B cell (primary cell): ENCODE measurements around the gene DAP. TPM values are rescaled to one million over a fixed set of nuclear protein-coding genes. Genes with fewer than 3 reads are reported as not detected.
"Not testable (repeated sequence)": the region's sequence is repeated elsewhere in the genome, so short reads cannot be mapped to it uniquely, and the experiment has no call there.

ENCODE experiments used
- ATAC-seq: fragments of 200-7000 bp; cut with Tn5 transposase; one replicate; pipeline ENCODE4 v1.10.0; 2021; ENCODE audit warnings: low read depth, mild to moderate bottlenecking, moderate number of reproducible peaks, moderate library complexity
- CTCF ChIA-PET: fragments of 350-600 bp; sonication (Branson Sonifier 250); formaldehyde crosslinking; loops from one replicate; lab custom pipeline; 2021; ENCODE audit warnings: antibody characterized with exemption, inconsistent platforms; lab: Charles Lee
- POLR2A ChIA-PET: fragments of 350-600 bp; sonication (Branson Sonifier 250); formaldehyde crosslinking; loops from one replicate; lab custom pipeline; 2021; ENCODE audit warnings: antibody characterized with exemption; lab: Charles Lee
- DNase-seq: peaks from one replicate; pipeline ENCODE4 v3.0.0; 2013
- H2AFZ ChIP-seq: 2 replicates; pipeline ENCODE4 v1.6.1; 2012; ENCODE audit warnings: mild to moderate bottlenecking, low read depth, low read length; ENCODE audit not compliant: insufficient read depth, poor library complexity, severe bottlenecking
- H3K27ac ChIP-seq, 2 donors: 1 replicate in 1 of 2; 2 replicates in 1 of 2; pipeline ENCODE4 v1.5.1; 2012 to 2013; ENCODE audit warnings: low read length in 2 of 2, mild to moderate bottlenecking in 2 of 2, moderate library complexity in 1 of 2
- H3K27me3 ChIP-seq, 4 experiments: fragments of 200-600 bp in 1 of 4; sonication (generic) in 1 of 4; replicated peaks in 1 of 4; 1 replicate in 2 of 4; 2 replicates in 2 of 4; pipeline versions ENCODE4 v1.6.1 to v1.7.0; 2013 to 2016; ENCODE audit warnings: low read length in 3 of 4, mild to moderate bottlenecking in 2 of 4, mixed read lengths in 1 of 4, moderate library complexity in 1 of 4; ENCODE audit not compliant: insufficient read depth in 4 of 4, control insufficient read depth in 3 of 4; ENCODE audit errors: control extremely low read depth in 1 of 4
- H3K36me3 ChIP-seq, 2 experiments: replicated peaks in 1 of 2; 1 replicate in 1 of 2; 2 replicates in 1 of 2; pipeline versions ENCODE4 v1.6.1 to v1.7.1; 2013; ENCODE audit warnings: low read length in 1 of 2; ENCODE audit not compliant: insufficient read depth in 2 of 2, control insufficient read depth in 1 of 2; ENCODE audit errors: control extremely low read depth in 1 of 2, extremely low read depth in 1 of 2
- H3K4me1 ChIP-seq, 2 donors: fragments of 200-600 bp in 1 of 2; sonication (generic) in 1 of 2; 1 replicate in 1 of 2; 2 replicates in 1 of 2; pipeline versions ENCODE4 v1.5.1 to v1.6.1; 2013 to 2017; ENCODE audit warnings: low read length in 2 of 2; ENCODE audit not compliant: control insufficient read depth in 2 of 2, insufficient read depth in 2 of 2
- H3K4me2 ChIP-seq: replicated peaks from 2 replicates; pipeline ENCODE3; 2012; ENCODE audit warnings: mild to moderate bottlenecking, low read depth, low read length; ENCODE audit not compliant: poor library complexity, severe bottlenecking
- H3K4me3 ChIP-seq, 5 experiments: fragments of 200-600 bp in 1 of 5; sonication (generic) in 1 of 5; 1 replicate in 3 of 5; 2 replicates in 2 of 5; pipeline versions ENCODE4 v1.5.1 to v1.7.0; 2011 to 2016; ENCODE audit warnings: low read length in 4 of 5, mild to moderate bottlenecking in 4 of 5, low read depth in 2 of 5, control low read depth in 1 of 5, moderate library complexity in 1 of 5; ENCODE audit not compliant: insufficient read depth in 1 of 5; ENCODE audit errors: control extremely low read depth in 1 of 5, extremely low read depth in 1 of 5
- H3K79me2 ChIP-seq: fragments of 200-600 bp; sonication (generic); one replicate; pipeline ENCODE4 v1.6.0; 2016; ENCODE audit warnings: low read length; ENCODE audit not compliant: control insufficient read depth, insufficient read depth
- H3K9ac ChIP-seq: fragments of 200-600 bp; sonication (generic); 2 replicates; pipeline ENCODE4 v1.6.1; 2017; ENCODE audit warnings: mild to moderate bottlenecking, low read length, moderate library complexity
- H3K9me3 ChIP-seq, 3 donors: one replicate each; pipeline versions ENCODE4 v1.6.1 to v1.7.1; 2013; ENCODE audit warnings: low read length in 2 of 3; ENCODE audit not compliant: control insufficient read depth in 2 of 3, insufficient read depth in 1 of 3; ENCODE audit errors: control extremely low read depth in 1 of 3
- H4K20me1 ChIP-seq: 2 replicates; pipeline ENCODE4 v1.6.0; 2012; ENCODE audit warnings: mild to moderate bottlenecking, low read length; ENCODE audit not compliant: insufficient read depth, control insufficient read depth, poor library complexity, severe bottlenecking
- H3K27ac Mint-ChIP-seq: one replicate; pipeline ENCODE4 v1.8.0; 2021; ENCODE audit warnings: mixed read lengths
- H3K27me3 Mint-ChIP-seq: one replicate; pipeline ENCODE4 v1.8.0; 2021; ENCODE audit warnings: mixed read lengths
- H3K4me1 Mint-ChIP-seq: one replicate; pipeline ENCODE4 v1.8.0; 2021; ENCODE audit warnings: mixed read lengths
- H3K4me3 Mint-ChIP-seq: one replicate; pipeline ENCODE4 v1.8.0; 2021; ENCODE audit warnings: mixed read lengths
- H3K9me3 Mint-ChIP-seq: one replicate; pipeline ENCODE4 v1.8.0; 2022; ENCODE audit warnings: mixed read lengths; ENCODE audit not compliant: insufficient read depth
- CTCF ChIP-seq: fragments of 200-600 bp; IDR thresholded peaks from one replicate; pipeline ENCODE4 v1.8.0; 2022; ENCODE audit warnings: antibody characterized with exemption, mild to moderate bottlenecking
- EZH2 ChIP-seq: IDR thresholded peaks from 2 replicates; pipeline ENCODE4 v1.6.1; 2012; ENCODE audit warnings: borderline replicate concordance, low read depth, mild to moderate bottlenecking, moderate library complexity, low read length; ENCODE audit not compliant: insufficient read depth, poor library complexity, severe bottlenecking
- WGBS: methylation state at CpG from one replicate; pipeline ENCODE4 v1.1.5; 2013; ENCODE audit warnings: missing lambda C conversion rate; ENCODE audit not compliant: insufficient coverage; 5-methylcytosine and 5-hydroxymethylcytosine counted together
- intact Hi-C: fragments of 100-400 bp; cut with micrococcal nuclease; formaldehyde crosslinking; loops from one replicate; pipeline ENCODE4 v1.10.0; 2022
- polyA plus RNA-seq: library from polyadenylated mRNA; depleted of rRNA; stranded (reverse); fragments of >200 nt; gene quantifications from 2 replicates; pipeline ENCODE4 v1.2.3, GENCODE V29; 2012
- total RNA-seq, 2 donors: library from RNA; stranded (reverse); fragments of 120-200 nt in 1 of 2; gene quantifications; 1 replicate in 1 of 2; 2 replicates in 1 of 2; pipeline versions ENCODE4 v1.2.3 to v1.2.4, GENCODE V29; 2013 to 2022

Gene DAP
- total and polyA plus RNA-seq, 2 donors (not counting 1 experiment from before 2014, with no cell fraction given): 42.6 to 49.8 TPM

- Mint-ChIP-seq H3K4me3 (no peak overlapping the region), H3K27me3 (no peaks in the 10 kb centered on the region), H3K27ac (no peak overlapping the region), H3K4me1 (peaks cover 14% of the 10 kb centered on the region), H3K9me3 (no peaks in the 10 kb centered on the region)
- ATAC-seq (no peak), DNase-seq (no peak)
- H3K4me2 ChIP-seq: no peak overlapping the region
- WGBS: 100% methylated on average over 1 of the region's 1 CpG
- H3K27ac ChIP-seq: no peak overlapping the region
- H2AFZ ChIP-seq: no peak overlapping the region
- no peaks in the 10 kb centered on the region for H3K27me3 ChIP-seq
- peaks cover 2 to 33% of the 10 kb centered on the region in 2 experiments for H3K36me3 ChIP-seq
- POLR2A ChIA-PET: no interaction called here
- no peak for TF ChIP-seq CTCF
- TF ChIP-seq EZH2: no peak
- CTCF ChIA-PET: no interaction called here
- no peak overlapping the region for H3K9ac ChIP-seq
- no peak overlapping the region for H3K4me3 ChIP-seq
- intact Hi-C loops: no loop called here
- no peaks in the 10 kb centered on the region for H3K9me3 ChIP-seq
- H3K79me2 ChIP-seq: peaks cover 6% of the 10 kb centered on the region
- peaks cover 7 to 11% of the 10 kb centered on the region in 2 donors for H3K4me1 ChIP-seq
- peaks cover 5% of the 10 kb centered on the region for H4K20me1 ChIP-seq
These were observed 37.5 kb downstream of the DAP start for GRCh38 chr5:10723514-10723913.

GRCh38 chr5:10720766-10721165, 40.3 kb downstream of the DAP start:
- H3K9ac ChIP-seq, H3K9me3 ChIP-seq, H4K20me1 ChIP-seq, H3K27ac Mint-ChIP-seq, ATAC-seq, H3K4me3 Mint-ChIP-seq, H3K27ac ChIP-seq, H3K27me3 Mint-ChIP-seq, DNase-seq, H3K9me3 Mint-ChIP-seq, H3K79me2 ChIP-seq, H2AFZ ChIP-seq, intact Hi-C loops, POLR2A ChIA-PET, H3K4me2 ChIP-seq, H3K4me1 ChIP-seq, CTCF ChIA-PET, H3K27me3 ChIP-seq, H3K4me3 ChIP-seq, H3K4me1 Mint-ChIP-seq: not testable (repeated sequence)
- peaks cover 2 to 28% of the 10 kb centered on the region in 2 experiments for H3K36me3 ChIP-seq
- WGBS: 100% methylated on average over 2 of the region's 4 CpGs
